ENCODE measurements around the gene OPRL1.
"Not testable (repeated sequence)": the region's sequence is repeated elsewhere in the genome, so short reads cannot be mapped to it uniquely, and the experiment has no call there.

The OPRL1 gene

DNA sequence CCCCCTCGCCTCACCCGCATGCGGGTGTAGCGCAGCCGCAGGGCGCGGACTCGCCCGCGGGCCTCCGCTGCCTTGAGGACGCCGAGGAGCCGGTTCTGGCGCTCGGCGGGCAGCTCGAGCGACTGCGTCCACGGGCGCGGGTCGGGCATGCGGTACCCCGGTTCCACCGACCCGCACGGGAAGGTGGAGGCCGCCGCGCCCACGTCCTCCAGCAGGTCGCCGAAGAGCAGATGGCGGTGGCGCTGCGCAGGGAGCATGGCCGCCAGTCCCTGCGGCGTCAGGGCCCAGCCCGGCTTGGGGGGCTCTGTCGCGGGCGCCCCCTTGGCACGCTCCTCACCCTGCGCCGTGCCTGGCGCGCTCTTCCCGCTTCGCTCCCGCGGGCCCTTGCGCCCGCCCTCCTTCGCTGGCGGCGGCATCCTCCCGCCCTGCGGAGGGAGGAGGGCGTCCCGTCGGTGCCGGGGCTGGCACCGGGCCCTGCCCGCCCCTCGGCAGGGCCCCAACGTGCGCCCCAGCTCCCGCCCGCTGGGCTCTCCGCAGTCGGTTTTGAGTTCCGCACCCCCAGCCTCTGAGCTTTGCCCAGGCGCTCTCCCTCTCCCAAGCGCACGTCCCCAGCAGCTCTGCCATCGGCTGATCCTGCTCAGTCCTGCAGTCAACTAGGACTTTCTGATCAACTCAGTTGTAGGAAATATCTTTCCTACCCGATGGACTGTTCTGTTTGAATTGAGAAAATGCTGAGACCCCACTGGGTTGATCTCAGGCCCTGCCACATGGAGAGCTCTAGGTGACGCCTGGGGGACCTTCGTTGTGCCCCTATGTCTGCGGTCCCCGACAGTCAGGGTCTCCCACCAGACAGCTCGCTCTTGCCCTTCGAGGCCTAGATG, 4.2 kb downstream of the OPRL1 start, which contains the start of gene LKAAEAR1:
Gene LKAAEAR1, minus strand, starts transcription at position 595 of the 881 bp plus-strand sequence. Its CDS starts 179 bp downstream, at position 416.
- H3K27ac ChIP-seq (ENCODE audit: low read length) = no peak within 1 kb of the TSS
- H3K9me3 ChIP-seq (ENCODE audit: control insufficient read depth in 1 of 2, low read length in 2 of 2) = peaks cover 0 to 7% of the 10 kb centered on the region in 2 donors
- H3K4me3 ChIP-seq (ENCODE audit: low read depth in 1 of 2, low read length in 2 of 2) = peak within 1 kb of the TSS in 1 of 2 donors; percentile 67
- H3K27me3 ChIP-seq (ENCODE audit: low read depth, low read length) = peaks cover 14% of the 10 kb centered on the region
- H3K36me3 ChIP-seq (ENCODE audit: control insufficient read depth in 1 of 2, insufficient read depth in 2 of 2, low read length in 2 of 2) = no peaks in the 10 kb centered on the region
- peaks cover 2 to 30% of the 10 kb centered on the region in 2 donors for H3K4me1 ChIP-seq (ENCODE audit: control insufficient read depth in 1 of 2, insufficient read depth in 2 of 2, low read length in 2 of 2)

DNA sequence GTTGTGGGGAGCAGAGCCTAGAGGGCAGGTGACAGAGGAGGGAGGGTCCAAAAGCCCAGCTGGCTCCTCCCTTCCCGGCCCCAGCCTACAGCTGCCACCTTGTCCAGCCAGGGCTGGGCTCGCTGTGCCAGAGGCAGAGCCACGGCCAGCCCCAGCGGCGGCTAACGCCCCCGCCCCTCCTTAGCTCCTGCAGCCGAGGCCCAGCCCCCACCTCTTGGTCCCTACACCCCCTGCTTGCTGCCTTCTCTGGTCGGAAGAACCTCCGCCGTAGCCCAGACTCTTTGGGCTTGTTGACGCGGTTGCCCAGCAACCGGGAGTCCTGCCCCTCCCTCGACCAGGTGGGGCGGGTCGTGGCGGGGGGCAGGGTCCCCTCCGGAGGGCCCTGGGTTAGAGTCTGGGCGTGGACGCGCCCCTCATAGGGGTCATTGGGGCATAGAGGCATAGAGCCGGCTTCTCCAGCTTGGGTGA, 4.8 kb downstream of the OPRL1 start:
- Histone ChIP-seq H3K27ac (ENCODE audit: low read length) (no peak overlapping the region), H3K9me3 (ENCODE audit: control insufficient read depth in 1 of 2, low read length in 2 of 2) (peaks cover 0 to 7% of the 10 kb centered on the region in 2 donors), H3K4me3 (ENCODE audit: low read depth in 1 of 2, low read length in 2 of 2) (no peak overlapping the region), H3K36me3 (ENCODE audit: control insufficient read depth in 1 of 2, insufficient read depth in 2 of 2, low read length in 2 of 2) (no peaks in the 10 kb centered on the region), H3K27me3 (ENCODE audit: low read depth, low read length) (peaks cover 14% of the 10 kb centered on the region), H3K4me1 (ENCODE audit: control insufficient read depth in 1 of 2, insufficient read depth in 2 of 2, low read length in 2 of 2) (peaks cover 0 to 26% of the 10 kb centered on the region in 2 donors)

GRCh38 chr20:64086801-64087200, 6.9 kb downstream of the OPRL1 start:
- peaks cover 14% of the 10 kb centered on the region for H3K27me3 ChIP-seq (ENCODE audit: low read depth, low read length)
- peaks cover 0 to 26% of the 10 kb centered on the region in 2 donors for H3K4me1 ChIP-seq (ENCODE audit: control insufficient read depth in 1 of 2, insufficient read depth in 2 of 2, low read length in 2 of 2)
- H3K27ac ChIP-seq (ENCODE audit: low read length) = no peak overlapping the region
- H3K9me3 ChIP-seq (ENCODE audit: control insufficient read depth in 1 of 2, low read length in 2 of 2) = peaks cover 0 to 7% of the 10 kb centered on the region in 2 donors
- no peak overlapping the region for H3K4me3 ChIP-seq (ENCODE audit: low read depth in 1 of 2, low read length in 2 of 2)
- H3K36me3 ChIP-seq (ENCODE audit: control insufficient read depth in 1 of 2, insufficient read depth in 2 of 2, low read length in 2 of 2) = no peaks in the 10 kb centered on the region

- not testable (repeated sequence) for H3K9me3 ChIP-seq (ENCODE audit: control insufficient read depth in 1 of 2, low read length in 2 of 2); H3K4me3 ChIP-seq (ENCODE audit: low read depth in 1 of 2, low read length in 2 of 2); H3K27ac ChIP-seq (ENCODE audit: low read length); H3K36me3 ChIP-seq (ENCODE audit: control insufficient read depth in 1 of 2, insufficient read depth in 2 of 2, low read length in 2 of 2)
- Histone ChIP-seq H3K4me1 (ENCODE audit: control insufficient read depth in 1 of 2, insufficient read depth in 2 of 2, low read length in 2 of 2) (peaks cover 0 to 21% of the 10 kb centered on the region in 2 donors), H3K27me3 (ENCODE audit: low read depth, low read length) (peaks cover 14% of the 10 kb centered on the region)
Measured at GRCh38 chr20:64087226-64087825, 7.4 kb downstream of the OPRL1 start.

DNA sequence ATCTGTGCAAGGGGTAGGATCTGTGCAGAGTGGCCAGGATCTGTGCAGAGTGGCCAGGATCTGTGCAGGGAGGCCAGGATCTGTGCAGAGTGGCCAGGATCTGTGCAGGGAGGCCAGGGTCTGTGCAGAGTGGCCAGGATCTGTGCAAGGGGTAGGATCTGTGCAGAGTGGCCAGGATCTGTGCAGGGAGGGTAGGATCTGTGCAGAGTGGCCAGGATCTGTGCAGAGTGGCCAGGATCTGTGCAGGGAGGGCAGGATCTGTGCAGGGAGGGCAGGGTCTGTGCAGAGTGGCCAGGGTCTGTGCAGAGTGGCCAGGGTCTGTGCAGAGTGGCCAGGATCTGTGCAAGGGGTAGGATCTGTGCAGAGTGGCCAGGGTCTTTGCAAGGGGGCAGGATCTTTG, 8.7 kb downstream of the OPRL1 start:
- not testable (repeated sequence) for H3K4me3 ChIP-seq (ENCODE audit: low read depth in 1 of 2, low read length in 2 of 2); H3K9me3 ChIP-seq (ENCODE audit: control insufficient read depth in 1 of 2, low read length in 2 of 2); H3K27ac ChIP-seq (ENCODE audit: low read length); H3K36me3 ChIP-seq (ENCODE audit: control insufficient read depth in 1 of 2, insufficient read depth in 2 of 2, low read length in 2 of 2)
- Histone ChIP-seq H3K27me3 (ENCODE audit: low read depth, low read length) (peaks cover 14% of the 10 kb centered on the region), H3K4me1 (ENCODE audit: control insufficient read depth in 1 of 2, insufficient read depth in 2 of 2, low read length in 2 of 2) (peaks cover 0 to 12% of the 10 kb centered on the region in 2 donors)

DNA sequence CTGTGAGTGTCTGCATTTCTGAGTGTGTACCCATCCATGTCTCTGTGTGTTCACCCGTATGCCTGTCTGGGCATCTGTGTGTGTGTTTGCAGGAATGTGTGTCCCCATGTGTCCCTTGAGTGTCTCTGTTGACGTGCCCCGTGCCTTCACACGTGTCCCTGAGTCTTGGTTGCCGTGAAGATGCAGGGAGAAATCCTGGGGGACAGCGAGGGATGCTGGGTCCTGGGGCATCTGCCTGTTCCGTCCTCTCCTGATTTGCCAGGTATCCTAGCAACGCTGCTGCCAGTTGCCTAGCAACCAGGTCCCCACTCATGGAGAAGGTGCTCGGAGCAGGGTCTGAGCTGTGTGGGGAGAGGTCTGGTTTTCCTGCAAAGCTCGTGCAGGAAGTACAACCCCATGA, 10.3 kb downstream of the OPRL1 start:
- no peaks in the 10 kb centered on the region for H3K36me3 ChIP-seq (ENCODE audit: control insufficient read depth in 1 of 2, insufficient read depth in 2 of 2, low read length in 2 of 2)
- H3K9me3 ChIP-seq (ENCODE audit: control insufficient read depth in 1 of 2, low read length in 2 of 2) = peaks cover 0 to 7% of the 10 kb centered on the region in 2 donors
- peaks cover 1% of the 10 kb centered on the region for H3K27me3 ChIP-seq (ENCODE audit: low read depth, low read length)
- H3K4me3 ChIP-seq (ENCODE audit: low read depth in 1 of 2, low read length in 2 of 2) = no peak overlapping the region
- no peaks in the 10 kb centered on the region for H3K4me1 ChIP-seq (ENCODE audit: control insufficient read depth in 1 of 2, insufficient read depth in 2 of 2, low read length in 2 of 2)
- H3K27ac ChIP-seq (ENCODE audit: low read length) = no peak overlapping the region

GRCh38 chr20:64091340-64091739, 11.5 kb downstream of the OPRL1 start:
- H3K9me3 ChIP-seq (ENCODE audit: control insufficient read depth in 1 of 2, low read length in 2 of 2) = peaks cover 0 to 7% of the 10 kb centered on the region in 2 donors
- no peak overlapping the region for H3K27ac ChIP-seq (ENCODE audit: low read length)
- no peaks in the 10 kb centered on the region for H3K36me3 ChIP-seq (ENCODE audit: control insufficient read depth in 1 of 2, insufficient read depth in 2 of 2, low read length in 2 of 2)
- H3K4me1 ChIP-seq (ENCODE audit: control insufficient read depth in 1 of 2, insufficient read depth in 2 of 2, low read length in 2 of 2) = no peaks in the 10 kb centered on the region
- no peak overlapping the region for H3K4me3 ChIP-seq (ENCODE audit: low read depth in 1 of 2, low read length in 2 of 2)
- H3K27me3 ChIP-seq (ENCODE audit: low read depth, low read length) = no peaks in the 10 kb centered on the region

DNA sequence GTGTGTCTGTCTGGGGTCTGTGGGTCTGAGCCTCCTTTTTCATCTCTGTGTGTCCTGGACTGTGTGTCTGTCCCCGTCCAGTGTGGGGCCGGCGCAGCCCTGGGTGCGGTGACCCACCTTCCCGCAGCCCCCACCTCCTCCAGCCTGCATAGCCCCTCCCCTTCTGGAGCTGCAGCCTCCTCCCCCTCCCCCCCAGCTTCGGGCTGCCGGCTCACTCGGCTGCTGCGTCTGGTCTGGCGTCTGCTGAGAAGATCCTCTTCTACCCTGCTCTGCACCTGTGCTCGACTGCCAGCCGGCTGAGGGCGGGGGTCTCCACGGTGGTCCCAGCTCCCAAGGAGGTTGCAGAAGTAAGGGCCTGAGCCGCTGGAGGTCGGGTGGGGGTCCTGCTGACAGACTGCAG, 11.9 kb downstream of the OPRL1 start:
- peaks cover 0 to 7% of the 10 kb centered on the region in 2 donors for H3K9me3 ChIP-seq (ENCODE audit: control insufficient read depth in 1 of 2, low read length in 2 of 2)
- no peaks in the 10 kb centered on the region for H3K27me3 ChIP-seq (ENCODE audit: low read depth, low read length)
- H3K4me1 ChIP-seq (ENCODE audit: control insufficient read depth in 1 of 2, insufficient read depth in 2 of 2, low read length in 2 of 2) = no peaks in the 10 kb centered on the region
- no peaks in the 10 kb centered on the region for H3K36me3 ChIP-seq (ENCODE audit: control insufficient read depth in 1 of 2, insufficient read depth in 2 of 2, low read length in 2 of 2)
- no peak overlapping the region for H3K27ac ChIP-seq (ENCODE audit: low read length)
- H3K4me3 ChIP-seq (ENCODE audit: low read depth in 1 of 2, low read length in 2 of 2) = no peak overlapping the region

GRCh38 chr20:64092258-64093012, 12.6 kb downstream of the OPRL1 start:
- H3K4me1 ChIP-seq (ENCODE audit: control insufficient read depth in 1 of 2, insufficient read depth in 2 of 2, low read length in 2 of 2) = no peaks in the 10 kb centered on the region
- H3K9me3 ChIP-seq (ENCODE audit: control insufficient read depth in 1 of 2, low read length in 2 of 2) = peaks cover 0 to 4% of the 10 kb centered on the region in 2 donors
- H3K4me3 ChIP-seq (ENCODE audit: low read depth in 1 of 2, low read length in 2 of 2) = no peak overlapping the region
- no peak overlapping the region for H3K27ac ChIP-seq (ENCODE audit: low read length)
- no peaks in the 10 kb centered on the region for H3K27me3 ChIP-seq (ENCODE audit: low read depth, low read length)
- no peaks in the 10 kb centered on the region for H3K36me3 ChIP-seq (ENCODE audit: control insufficient read depth in 1 of 2, insufficient read depth in 2 of 2, low read length in 2 of 2)

DNA sequence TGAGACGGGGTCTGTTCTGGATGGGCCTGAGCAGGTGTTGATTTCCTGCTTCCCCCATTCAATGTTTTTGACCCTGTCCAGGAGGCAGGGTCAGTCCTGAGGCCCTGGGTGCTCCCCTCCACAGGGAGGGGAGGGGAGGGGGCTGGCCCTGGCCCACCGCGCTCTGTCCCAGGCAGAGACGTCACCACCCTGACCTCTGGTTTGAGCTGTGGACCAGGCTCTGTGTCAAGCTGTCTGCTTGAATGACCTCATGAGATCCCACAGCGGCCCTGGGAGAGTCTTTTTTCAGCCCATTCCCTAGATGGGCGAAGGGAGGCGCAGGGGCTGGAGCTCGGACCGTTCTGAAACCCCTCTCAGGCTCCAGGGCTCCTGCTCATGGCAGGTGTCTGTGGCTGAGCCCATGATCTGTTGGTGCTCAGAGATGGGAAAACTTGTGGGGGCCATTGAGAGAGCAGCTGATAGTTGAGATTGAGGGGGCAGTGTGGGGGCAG, 13.2 kb downstream of the OPRL1 start:
- Histone ChIP-seq H3K27me3 (ENCODE audit: low read depth, low read length) (no peaks in the 10 kb centered on the region), H3K4me3 (ENCODE audit: low read depth in 1 of 2, low read length in 2 of 2) (no peak overlapping the region), H3K4me1 (ENCODE audit: control insufficient read depth in 1 of 2, insufficient read depth in 2 of 2, low read length in 2 of 2) (no peaks in the 10 kb centered on the region), H3K36me3 (ENCODE audit: control insufficient read depth in 1 of 2, insufficient read depth in 2 of 2, low read length in 2 of 2) (no peaks in the 10 kb centered on the region), H3K27ac (ENCODE audit: low read length) (no peak overlapping the region), H3K9me3 (ENCODE audit: control insufficient read depth in 1 of 2, low read length in 2 of 2) (no peaks in the 10 kb centered on the region)

- Histone ChIP-seq H3K27ac (ENCODE audit: low read length) (no peak overlapping the region), H3K4me3 (ENCODE audit: low read depth in 1 of 2, low read length in 2 of 2) (no peak overlapping the region), H3K27me3 (ENCODE audit: low read depth, low read length) (peaks cover 4% of the 10 kb centered on the region), H3K4me1 (ENCODE audit: control insufficient read depth in 1 of 2, insufficient read depth in 2 of 2, low read length in 2 of 2) (no peaks in the 10 kb centered on the region), H3K9me3 (ENCODE audit: control insufficient read depth in 1 of 2, low read length in 2 of 2) (no peaks in the 10 kb centered on the region), H3K36me3 (ENCODE audit: control insufficient read depth in 1 of 2, insufficient read depth in 2 of 2, low read length in 2 of 2) (no peaks in the 10 kb centered on the region)
Measured at GRCh38 chr20:64095455-64095854, 15.6 kb downstream of the OPRL1 start.
